Stimulated activated CD4-positive, alpha-beta T cell treated with anti-CD3 and anti-CD28 coated beads, Interleukin-1b, Interleukin-23, amount 100 ng/mL, for 24 hours (primary cell): Measurements from ENCODE around the gene FCHSD2.

Experiments
- DNase-seq, 4 experiments: peaks; one replicate each; pipeline ENCODE4 v3.0.0-alpha.2; 2020; ENCODE audit warnings: low read depth in 4 of 4, low spot score in 1 of 4

FCHSD2 gene

GRCh38 chr11:73172992-73173656 is 31.0 kb upstream of the FCHSD2 start:
- DNase-seq = no peak

- DNase-seq = no peak
Measured at GRCh38 chr11:73171436-73172161, 29.5 kb upstream of the FCHSD2 start.

- no peak for DNase-seq
Measured at GRCh38 chr11:73170140-73170539, 28.0 kb upstream of the FCHSD2 start.

DNA sequence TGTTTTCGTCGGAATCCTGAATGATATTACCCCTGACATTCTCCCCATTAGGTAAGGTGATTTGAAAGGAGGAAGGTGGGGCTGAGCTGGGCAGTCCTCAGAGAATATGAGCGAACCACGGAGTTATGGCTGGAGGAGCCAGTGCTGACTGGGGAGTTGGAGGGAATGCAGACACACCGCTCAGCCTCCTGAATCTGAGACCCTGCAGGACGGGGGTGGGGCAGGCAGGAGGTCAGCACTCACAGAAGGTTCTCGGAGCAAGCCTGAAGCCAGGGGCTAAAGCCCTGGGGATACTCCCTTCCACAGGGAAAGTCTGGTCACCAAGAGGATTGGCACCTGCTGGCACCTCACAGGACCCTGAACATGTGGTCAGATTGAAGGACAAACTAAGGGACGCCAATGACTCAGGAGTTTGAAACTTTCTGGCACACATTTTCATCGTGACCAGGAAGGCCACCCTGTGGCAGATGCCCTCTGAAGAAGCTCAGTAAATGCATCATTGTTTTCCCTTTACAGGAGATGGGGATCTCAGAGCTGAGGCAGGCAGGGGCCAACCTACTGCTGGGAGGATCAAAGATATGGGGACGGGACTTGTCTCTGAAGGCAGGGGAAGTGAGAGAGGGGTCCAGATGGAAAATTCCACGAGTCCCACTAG is 26.9 kb upstream of the FCHSD2 start:
- no peak for DNase-seq

- no peak for DNase-seq
Measured at GRCh38 chr11:73167363-73167954, 25.3 kb upstream of the FCHSD2 start.

GRCh38 chr11:73164803-73165540 is 22.9 kb upstream of the FCHSD2 start:
- DNase-seq = no peak

DNA sequence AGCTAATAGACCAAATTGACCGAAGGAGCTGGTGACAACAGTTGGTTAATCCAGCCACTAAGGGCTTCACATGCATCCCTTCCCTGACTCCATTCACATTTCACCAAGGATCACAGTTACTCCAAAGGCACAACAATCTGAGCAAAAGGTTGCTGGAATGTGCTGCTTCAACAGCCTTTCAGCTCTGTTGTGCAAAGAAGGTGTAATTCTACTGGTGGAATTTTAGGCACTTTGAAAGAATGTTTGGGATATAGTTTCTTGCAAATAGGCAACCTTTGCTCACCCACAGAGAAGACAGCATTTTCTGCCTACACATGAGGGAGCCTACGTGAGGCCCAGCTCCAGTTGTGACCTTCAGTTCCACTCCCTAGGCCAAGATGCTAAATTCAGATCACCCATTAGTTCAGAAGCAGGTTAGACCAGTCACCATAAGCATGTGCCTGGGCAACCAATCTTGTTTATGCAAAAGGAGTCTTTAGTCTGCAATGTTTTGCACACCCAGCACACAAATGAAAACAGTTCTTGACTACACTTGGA is 21.6 kb upstream of the FCHSD2 start:
- DNase-seq = no peak

GRCh38 chr11:73162196-73162740 is 20.1 kb upstream of the FCHSD2 start:
- no peak for DNase-seq

GRCh38 chr11:73160005-73160760 is 18.1 kb upstream of the FCHSD2 start:
- DNase-seq = no peak

GRCh38 chr11:73159297-73159696 is 17.2 kb upstream of the FCHSD2 start:
- no peak for DNase-seq

DNA sequence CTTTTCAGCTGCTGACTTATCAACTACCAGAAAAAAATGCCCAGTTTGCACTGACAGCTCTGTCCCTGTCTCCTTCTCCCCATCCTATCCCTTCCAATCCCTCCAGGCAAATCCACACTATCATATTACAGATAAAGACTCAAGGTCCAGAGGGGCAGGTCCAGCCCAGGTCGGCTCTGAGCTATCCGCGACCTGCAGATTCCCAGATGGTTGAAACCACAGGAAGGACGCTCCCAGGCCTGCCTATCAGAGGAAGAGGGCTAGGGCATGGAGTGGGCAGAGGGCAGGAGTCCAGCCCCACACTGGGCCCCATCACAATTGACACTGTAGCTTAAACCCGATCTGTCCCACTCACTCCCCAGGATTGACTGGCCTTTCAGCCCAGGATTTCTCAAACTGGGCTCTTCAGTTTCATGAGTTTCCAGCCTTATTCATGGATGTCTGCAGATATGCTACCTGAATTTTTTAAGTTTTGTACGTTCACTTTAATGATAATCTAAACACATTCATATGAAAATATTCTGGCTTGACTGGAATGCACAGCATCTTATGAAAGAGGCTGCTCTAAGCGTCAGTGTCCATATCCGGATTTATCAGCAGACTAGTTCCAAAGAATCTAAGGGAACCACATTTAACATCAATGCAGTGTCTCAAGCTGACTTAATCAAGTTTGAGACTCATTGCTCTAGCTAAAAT is 16.4 kb upstream of the FCHSD2 start:
- DNase-seq = no peak

GRCh38 chr11:73157101-73158010 is 15.2 kb upstream of the FCHSD2 start:
- DNase-seq = no peak

DNA sequence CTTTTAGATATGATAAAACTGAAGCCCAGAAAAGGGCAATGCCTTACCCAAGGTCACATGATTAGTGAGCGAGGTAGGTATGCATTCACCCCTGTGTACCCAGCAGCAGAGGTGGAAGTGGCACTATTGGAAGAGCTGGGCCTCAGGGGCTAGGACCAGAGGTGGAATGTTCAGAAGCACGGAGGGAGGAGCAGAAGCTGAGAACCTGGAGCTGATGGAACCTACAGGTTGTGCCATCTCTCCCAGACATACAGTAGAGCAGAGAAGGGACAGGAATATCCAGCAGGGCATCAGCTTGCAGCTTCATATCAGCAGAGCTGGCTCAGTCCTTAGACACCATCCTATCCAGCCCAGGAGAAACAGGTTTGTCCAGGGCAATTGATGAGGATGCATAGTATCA is 14.6 kb upstream of the FCHSD2 start:
- no peak for DNase-seq

DNA sequence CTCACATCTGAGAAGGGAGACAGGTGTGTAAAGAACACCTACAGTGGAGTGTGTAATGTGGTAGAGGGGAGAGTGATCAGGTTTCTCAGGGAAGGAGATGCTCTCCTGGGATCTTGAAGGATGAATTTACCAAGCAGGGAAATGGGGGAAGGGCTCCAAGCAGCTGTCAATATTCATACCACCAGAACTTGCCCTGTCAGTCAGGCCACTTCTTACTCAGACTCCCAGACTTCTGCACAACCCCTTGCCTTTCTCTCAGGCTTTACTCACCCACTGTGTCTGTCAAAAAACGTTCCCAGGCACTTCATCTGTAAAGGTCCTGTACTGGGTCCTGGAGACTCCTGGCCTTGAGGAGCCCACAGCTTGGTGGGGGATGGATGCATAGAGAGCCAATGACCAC is 14.0 kb upstream of the FCHSD2 start:
- DNase-seq = no peak

GRCh38 chr11:73155102-73155501 is 13.0 kb upstream of the FCHSD2 start:
- DNase-seq = no peak

- DNase-seq = no peak
Measured at GRCh38 chr11:73154178-73154577, 12.1 kb upstream of the FCHSD2 start.

DNA sequence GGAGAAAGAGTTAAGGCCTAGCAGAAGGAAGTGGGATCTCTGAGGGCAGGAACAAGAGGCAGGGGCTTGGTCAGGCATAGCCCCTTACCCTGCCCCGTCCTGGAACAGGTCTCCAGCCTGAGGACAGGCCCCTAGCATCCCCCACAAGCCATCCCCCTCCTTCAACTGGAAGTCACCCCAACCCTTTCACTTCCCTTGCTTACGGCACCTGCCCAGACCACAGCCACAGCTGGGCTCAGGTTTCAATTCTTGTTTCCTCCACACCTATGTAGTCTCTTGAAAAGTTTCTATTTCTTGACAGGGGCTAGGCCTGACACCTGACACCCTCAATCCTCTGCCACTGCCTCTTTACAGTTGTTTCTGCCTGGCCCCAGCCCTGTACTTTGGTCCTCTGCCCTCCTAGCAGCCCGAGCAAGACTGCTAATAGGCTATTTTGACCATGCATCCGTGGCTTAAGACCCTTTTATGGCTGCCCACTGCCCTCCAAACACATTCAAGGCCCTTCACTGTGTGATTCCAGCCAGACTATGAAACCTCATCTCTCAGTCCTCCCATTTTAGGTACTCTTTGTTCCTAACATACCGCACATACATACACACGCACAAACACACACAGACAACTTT is 10.9 kb upstream of the FCHSD2 start:
- DNase-seq = no peak
